Tibial nerve (tissue), 4 donors: Measurements from ENCODE around the gene NLRP6. TPM values are rescaled to one million over a fixed set of nuclear protein-coding genes. Genes with fewer than 3 reads are reported as not detected.
"Not testable (repeated sequence)": the region's sequence is repeated elsewhere in the genome, so short reads cannot be mapped to it uniquely, and the experiment has no call there.

Experiments used
- DNase-seq, 2 donors: peaks; one replicate each; pipeline ENCODE4 v3.0.0-alpha.2; 2019; ENCODE audit warnings: low spot score in 2 of 2
- H3K27ac ChIP-seq, 4 donors: fragments of 200-600 bp; sonication (generic) in 3 of 4; one replicate each; pipeline ENCODE4 v1.5.1; 2017 to 2019; ENCODE audit warnings: mild to moderate bottlenecking in 1 of 4
- H3K27me3 ChIP-seq, 2 donors: fragments of 200-600 bp; sonication (generic) in 1 of 2; one replicate each; pipeline versions ENCODE4 v1.5.1 to v1.6.0; 2017 to 2019
- H3K36me3 ChIP-seq, 3 donors: fragments of 200-600 bp; sonication (generic); one replicate each; pipeline ENCODE4 v1.5.1; 2018 to 2019
- H3K4me1 ChIP-seq, 4 donors: fragments of 200-600 bp; sonication (generic) in 3 of 4; one replicate each; pipeline ENCODE4 v1.5.1; 2017 to 2019
- H3K4me3 ChIP-seq, 4 donors: fragments of 200-600 bp; sonication (generic) in 3 of 4; one replicate each; pipeline ENCODE4 v1.5.1; 2017 to 2019; ENCODE audit warnings: mild to moderate bottlenecking in 1 of 4, moderate library complexity in 1 of 4
- H3K9me3 ChIP-seq, 4 donors: fragments of 200-600 bp; sonication (generic) in 3 of 4; one replicate each; pipeline ENCODE4 v1.5.1; 2017 to 2019
- EP300 ChIP-seq, 2 donors: sonication (generic); formaldehyde crosslinking; IDR thresholded peaks; one replicate each; pipeline ENCODE4 v1.6.1; 2017; ENCODE audit warnings: antibody characterized with exemption in 2 of 2, mild to moderate bottlenecking in 1 of 2
- POLR2A ChIP-seq, 2 donors: fragments of 450-650 bp; IDR thresholded peaks; one replicate each; pipeline ENCODE4 v1.6.1; 2017; ENCODE audit warnings: antibody characterized with exemption in 2 of 2, mild to moderate bottlenecking in 2 of 2, moderate library complexity in 2 of 2
- WGBS, 2 donors: methylation state at CpG; one replicate each; pipeline ENCODE4 v1.1.5; 2018; 5-methylcytosine and 5-hydroxymethylcytosine counted together
- total RNA-seq, 4 donors: library from RNA; depleted of rRNA; stranded (reverse); fragments of >200 nt; gene quantifications; one replicate each; pipeline ENCODE4 v1.1.0, GENCODE V29; 2016
- TF ChIP-seq, protein P1 (sequence below), 5 experiments: fragments of 200-600 bp in 3 of 5; fragments of 450-650 bp in 2 of 5; sonication (generic) in 3 of 5; IDR thresholded peaks; one replicate each; pipeline ENCODE4 v1.5.1; 2016 to 2019; ENCODE audit warnings: antibody characterized with exemption in 5 of 5, mild to moderate bottlenecking in 3 of 5, moderate library complexity in 2 of 5

The NLRP6 gene
- total RNA-seq, 4 donors from 2014 or later = 1.0 to 3.3 (median 1.7) TPM

DNA sequence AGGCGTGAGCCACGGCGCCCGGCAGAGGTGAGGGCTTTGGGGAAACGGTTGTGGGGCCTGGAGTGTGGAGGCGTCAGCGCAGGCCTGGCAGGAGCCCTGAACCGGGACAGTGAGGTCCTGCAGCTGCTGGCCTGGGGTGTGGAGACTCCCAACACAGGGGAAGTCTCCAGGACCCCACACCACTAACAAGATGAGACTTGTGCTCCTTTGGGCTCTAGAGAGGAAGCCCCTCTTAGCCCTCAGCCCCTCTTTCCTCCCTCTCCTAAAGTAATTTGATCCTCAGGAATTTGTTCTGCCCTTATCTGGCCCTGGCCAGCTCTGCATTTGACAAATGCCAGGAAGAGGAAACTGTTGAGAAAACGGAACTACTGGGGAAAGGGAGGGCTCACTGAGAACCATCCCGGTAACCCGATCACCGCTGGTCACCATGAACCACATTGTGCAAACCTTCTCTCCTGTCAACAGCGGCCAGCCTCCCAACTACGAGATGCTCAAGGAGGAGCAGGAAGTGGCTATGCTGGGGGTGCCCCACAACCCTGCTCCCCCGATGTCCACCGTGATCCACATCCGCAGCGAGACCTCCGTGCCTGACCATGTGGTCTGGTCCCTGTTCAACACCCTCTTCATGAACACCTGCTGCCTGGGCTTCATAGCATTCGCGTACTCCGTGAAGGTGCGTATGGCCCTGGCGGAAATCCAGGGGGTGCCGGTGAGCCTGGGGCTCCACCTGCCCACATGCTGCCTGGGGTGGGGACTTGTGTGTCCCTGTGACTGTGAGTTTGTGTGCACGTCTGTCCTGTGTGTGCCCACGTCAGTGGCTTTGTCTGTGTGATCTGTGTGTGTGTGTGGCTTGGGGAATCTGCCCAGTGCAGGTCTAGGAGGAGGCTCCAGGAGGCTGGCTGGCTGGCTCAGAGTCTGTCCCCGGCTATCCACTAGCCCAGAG is 29.8 kb downstream of the NLRP6 start, which contains the start of gene IFITM2:
Gene IFITM2, plus strand, starts transcription at position 51 of the 943 bp plus-strand sequence. Its CDS starts 377 bp downstream, at position 428.
- Histone ChIP-seq H3K4me1 (peaks cover 0 to 61% (median 39%) of the 10 kb centered on the region in 4 donors), H3K4me3 (peak within 1 kb of the TSS; percentile 33 to 58 (median 48)), H3K27ac (peak within 1 kb of the TSS; percentile 73 to 94 (median 87))
- DNase-seq = peak; percentile 77
- TF ChIP-seq POLR2A (IDR thresholded peaks at IDR 0.05) (peak; percentile 67 to 75), EP300 (IDR thresholded peaks at IDR 0.05) (peak in 1 of 2 donors; percentile 92)
- TF ChIP-seq, protein P1, sequence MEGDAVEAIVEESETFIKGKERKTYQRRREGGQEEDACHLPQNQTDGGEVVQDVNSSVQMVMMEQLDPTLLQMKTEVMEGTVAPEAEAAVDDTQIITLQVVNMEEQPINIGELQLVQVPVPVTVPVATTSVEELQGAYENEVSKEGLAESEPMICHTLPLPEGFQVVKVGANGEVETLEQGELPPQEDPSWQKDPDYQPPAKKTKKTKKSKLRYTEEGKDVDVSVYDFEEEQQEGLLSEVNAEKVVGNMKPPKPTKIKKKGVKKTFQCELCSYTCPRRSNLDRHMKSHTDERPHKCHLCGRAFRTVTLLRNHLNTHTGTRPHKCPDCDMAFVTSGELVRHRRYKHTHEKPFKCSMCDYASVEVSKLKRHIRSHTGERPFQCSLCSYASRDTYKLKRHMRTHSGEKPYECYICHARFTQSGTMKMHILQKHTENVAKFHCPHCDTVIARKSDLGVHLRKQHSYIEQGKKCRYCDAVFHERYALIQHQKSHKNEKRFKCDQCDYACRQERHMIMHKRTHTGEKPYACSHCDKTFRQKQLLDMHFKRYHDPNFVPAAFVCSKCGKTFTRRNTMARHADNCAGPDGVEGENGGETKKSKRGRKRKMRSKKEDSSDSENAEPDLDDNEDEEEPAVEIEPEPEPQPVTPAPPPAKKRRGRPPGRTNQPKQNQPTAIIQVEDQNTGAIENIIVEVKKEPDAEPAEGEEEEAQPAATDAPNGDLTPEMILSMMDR (IDR thresholded peaks at IDR 0.05) = peak in 4 of 5 experiments; percentile 12 to 38 (median 28)
- not testable (repeated sequence) for H3K36me3 ChIP-seq, H3K27me3 ChIP-seq, H3K9me3 ChIP-seq
- 0% methylated on average over 7 to 12 of the region's 28 CpGs for WGBS, 2 donors

DNA sequence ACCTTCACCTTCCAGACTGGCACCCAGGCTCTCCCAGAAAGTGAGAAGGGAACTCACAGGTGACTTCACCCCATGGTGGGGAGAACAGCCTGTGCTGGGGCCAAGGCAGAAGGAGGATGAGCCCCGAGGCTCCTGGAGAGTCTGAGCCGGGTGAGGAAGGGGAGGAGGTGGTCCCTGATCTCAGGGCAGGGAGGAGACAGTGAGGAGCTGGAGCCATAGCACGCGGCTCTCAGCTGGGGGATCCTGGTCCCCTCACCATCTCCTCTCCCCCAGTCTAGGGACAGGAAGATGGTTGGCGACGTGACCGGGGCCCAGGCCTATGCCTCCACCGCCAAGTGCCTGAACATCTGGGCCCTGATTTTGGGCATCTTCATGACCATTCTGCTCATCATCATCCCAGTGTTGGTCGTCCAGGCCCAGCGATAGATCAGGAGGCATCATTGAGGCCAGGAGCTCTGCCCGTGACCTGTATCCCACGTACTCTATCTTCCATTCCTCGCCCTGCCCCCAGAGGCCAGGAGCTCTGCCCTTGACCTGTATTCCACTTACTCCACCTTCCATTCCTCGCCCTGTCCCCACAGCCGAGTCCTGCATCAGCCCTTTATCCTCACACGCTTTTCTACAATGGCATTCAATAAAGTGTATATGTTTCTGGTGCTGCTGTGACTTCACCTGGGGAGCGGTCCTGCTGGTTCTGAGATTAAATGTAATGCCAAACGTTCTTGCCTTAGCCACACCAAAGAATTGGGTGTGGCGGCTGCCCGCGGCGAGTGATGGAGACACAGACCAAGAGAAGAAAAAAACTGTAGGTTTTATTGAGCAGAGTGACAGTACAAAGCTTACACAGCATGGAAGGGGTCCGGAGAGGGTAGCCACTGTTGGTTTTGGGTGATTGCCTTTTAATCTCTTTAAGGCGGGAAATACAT is 30.8 kb downstream of the NLRP6 start:
- H3K27me3 ChIP-seq, H3K9me3 ChIP-seq, H3K36me3 ChIP-seq, DNase-seq: not testable (repeated sequence)
- WGBS, 2 donors = 28 to 29% methylated on average over 22 to 23 of the region's 24 CpGs
- Histone ChIP-seq H3K27ac (peak overlapping the region; percentile 73 to 94 (median 87)), H3K4me1 (peaks cover 0 to 68% (median 42%) of the 10 kb centered on the region in 4 donors), H3K4me3 (peak overlapping the region; percentile 33 to 58 (median 48))

DNA sequence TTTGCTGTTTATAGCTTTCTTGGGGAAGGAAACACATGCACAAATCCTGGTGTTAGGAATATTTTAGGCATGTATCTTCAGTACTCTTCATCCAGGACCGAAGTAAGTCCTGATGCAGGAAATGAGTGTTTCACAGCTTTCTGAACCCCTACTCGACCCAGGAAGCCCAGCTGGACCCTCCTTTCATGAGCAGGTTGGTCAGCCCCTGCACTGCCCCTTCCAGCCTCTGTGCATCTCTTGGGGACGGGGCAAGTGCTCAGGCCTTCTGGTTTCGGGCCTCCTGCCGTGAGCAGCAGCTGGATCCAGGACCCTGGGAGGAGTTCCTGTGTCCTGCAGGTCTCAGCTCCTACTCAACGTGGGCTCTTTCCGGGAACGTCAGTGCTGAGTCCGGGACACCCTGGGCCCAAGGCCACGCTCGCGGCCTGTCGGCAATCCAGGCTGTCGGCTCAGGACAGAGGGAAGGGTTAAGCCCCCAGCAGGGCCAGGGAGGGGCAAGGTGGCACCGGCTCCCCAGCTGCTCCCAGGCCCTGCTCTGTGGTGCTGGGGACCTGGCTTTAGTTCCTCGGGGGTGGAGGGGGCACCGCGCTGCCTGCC is 31.9 kb downstream of the NLRP6 start:
- H3K36me3 ChIP-seq, H3K27me3 ChIP-seq, H3K9me3 ChIP-seq, DNase-seq: not testable (repeated sequence)
- Histone ChIP-seq H3K4me3 (peak overlapping the region; percentile 33 to 58 (median 48)), H3K4me1 (peaks cover 0 to 64% (median 39%) of the 10 kb centered on the region in 4 donors), H3K27ac (peak overlapping the region; percentile 73 to 94 (median 87))
- WGBS, 2 donors = 0 to 3% methylated on average over 2 to 6 of the region's 18 CpGs
- TF ChIP-seq, protein P1 (IDR thresholded peaks at IDR 0.05) = peak in 1 of 5 experiments; percentile 10
- TF ChIP-seq EP300 (IDR thresholded peaks at IDR 0.05) = peak in 1 of 2 donors; percentile 48

DNA sequence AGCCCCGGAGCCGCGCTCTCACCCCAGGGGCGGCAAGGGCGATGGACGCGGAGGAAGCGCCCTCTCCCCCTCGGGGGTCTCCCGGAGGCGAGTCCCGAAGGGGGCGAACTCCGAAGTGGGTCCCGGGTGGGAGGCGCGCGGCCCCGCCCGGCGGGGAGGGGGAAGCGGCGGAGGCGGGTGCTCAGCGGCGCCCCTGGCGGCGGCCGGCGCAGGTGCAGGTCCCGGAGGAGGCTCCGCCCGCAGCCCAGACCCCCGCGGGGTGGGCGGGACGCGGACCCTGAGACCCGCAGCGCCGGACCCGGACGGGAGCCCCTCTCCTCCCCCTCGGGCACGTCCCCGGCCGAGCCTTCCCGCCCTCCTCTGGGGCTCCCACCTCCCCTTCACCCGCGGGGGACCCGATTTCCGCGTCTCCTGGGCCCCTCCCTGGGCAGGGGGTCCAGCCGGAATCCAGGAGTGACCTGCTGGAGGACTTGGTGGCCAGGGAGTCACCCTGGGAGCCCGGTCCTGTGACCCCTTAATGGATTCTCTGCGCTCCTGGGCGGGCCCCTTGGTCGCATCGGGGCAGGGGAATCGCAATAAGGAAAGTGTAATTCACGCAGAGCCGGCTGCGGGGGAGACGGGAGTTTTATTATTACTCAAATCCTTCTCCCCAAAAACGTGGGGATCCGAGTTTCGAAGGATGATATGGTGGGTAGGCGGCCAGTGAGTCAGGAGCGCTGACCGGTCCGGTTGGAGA is 33.0 kb downstream of the NLRP6 start:
- DNase-seq, H3K9me3 ChIP-seq, H3K36me3 ChIP-seq, H3K27me3 ChIP-seq: not testable (repeated sequence)
- peaks cover 0 to 65% (median 35%) of the 10 kb centered on the region in 4 donors for H3K4me1 ChIP-seq
- 4% methylated on average over 5 to 9 of the region's 71 CpGs for WGBS, 2 donors
- H3K4me3 ChIP-seq = peak overlapping the region in 3 of 4 donors; percentile 29 to 47 (median 35)
- H3K27ac ChIP-seq = peak overlapping the region; percentile 66 to 92 (median 90)

DNA sequence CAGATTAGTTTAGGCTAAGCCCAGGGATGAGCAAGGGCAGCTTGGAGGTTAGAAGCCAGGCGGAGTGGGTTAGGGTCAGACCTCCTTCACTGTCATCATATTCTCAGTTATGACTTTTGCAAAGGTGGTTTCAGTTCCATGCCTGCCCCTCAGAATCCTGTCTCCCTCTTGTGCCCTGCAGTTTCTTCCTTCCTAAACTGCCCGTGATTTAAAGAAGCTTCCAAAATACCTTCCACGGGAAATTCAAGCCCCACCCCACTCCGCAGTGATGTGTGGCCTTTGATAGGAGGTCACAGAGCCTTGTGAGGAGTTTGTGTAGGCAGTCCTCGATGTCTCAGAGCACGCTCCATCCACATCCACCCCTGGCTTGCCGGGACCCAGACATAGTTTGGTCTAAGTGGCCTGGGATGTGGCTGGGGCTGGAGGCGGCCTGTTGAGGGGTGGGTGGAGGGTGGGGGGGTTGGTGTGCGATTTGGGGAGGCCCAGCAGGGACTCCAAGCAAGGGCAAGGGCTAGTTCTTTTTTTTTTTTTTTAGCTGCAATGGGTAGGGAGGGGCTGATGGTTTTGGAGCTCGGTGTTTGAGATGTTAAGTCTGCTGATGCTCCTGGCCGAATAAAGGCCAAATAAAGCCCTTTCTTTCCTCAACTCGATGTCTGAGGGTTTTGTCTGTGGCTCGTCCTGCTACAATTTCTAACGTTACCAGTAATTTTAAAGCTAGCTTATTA is 34.0 kb downstream of the NLRP6 start:
- peaks cover 0 to 67% (median 31%) of the 10 kb centered on the region in 4 donors for H3K4me1 ChIP-seq
- peak overlapping the region in 3 of 4 donors; percentile 29 to 47 (median 35) for H3K4me3 ChIP-seq
- no peak for DNase-seq
- no peaks in the 10 kb centered on the region for H3K36me3 ChIP-seq
- H3K27ac ChIP-seq = peak overlapping the region; percentile 66 to 92 (median 90)
- WGBS, 2 donors = 27 to 38% methylated on average over 14 of the region's 14 CpGs
- TF ChIP-seq POLR2A (IDR thresholded peaks at IDR 0.05) = no peak
- TF ChIP-seq EP300 (IDR thresholded peaks at IDR 0.05) = no peak
- TF ChIP-seq, protein P1 (IDR thresholded peaks at IDR 0.05) = no peak
- H3K27me3 ChIP-seq = no peaks in the 10 kb centered on the region
- H3K9me3 ChIP-seq = no peaks in the 10 kb centered on the region
